Thyroid gland (tissue), 4 donors: ENCODE measurements around the gene ACVR2A.

Experiments
- CTCF ChIP-seq, 6 experiments: fragments of 200-600 bp in 3 of 6; fragments of 450-650 bp in 3 of 6; sonication (generic) in 3 of 6; IDR thresholded peaks; one replicate each; pipeline ENCODE4 v1.5.1; 2016 to 2019; ENCODE audit warnings: antibody characterized with exemption in 6 of 6, mild to moderate bottlenecking in 2 of 6, inconsistent platforms in 1 of 6, moderate library complexity in 1 of 6
- POLR2A ChIP-seq, 2 donors: fragments of 450-650 bp; IDR thresholded peaks; one replicate each; pipeline ENCODE4 v1.6.1; 2017; ENCODE audit warnings: antibody characterized with exemption in 2 of 2, mild to moderate bottlenecking in 2 of 2, moderate library complexity in 1 of 2

GRCh38 chr2:147851244-147851930 lies 6.6 kb downstream of the ACVR2A start:
- TF ChIP-seq CTCF (IDR thresholded peaks at IDR 0.05), result no peak
- TF ChIP-seq POLR2A (IDR thresholded peaks at IDR 0.05), result no peak
